ENCODE data around the gene ANGPTL8. TPM values are rescaled to one million over a fixed set of nuclear protein-coding genes. Genes with fewer than 3 reads are reported as not detected.

Gene ANGPTL8
- total and polyA plus RNA-seq, 2 experiments from 2014 or later: 0.71 TPM; not detected in 1

DNA sequence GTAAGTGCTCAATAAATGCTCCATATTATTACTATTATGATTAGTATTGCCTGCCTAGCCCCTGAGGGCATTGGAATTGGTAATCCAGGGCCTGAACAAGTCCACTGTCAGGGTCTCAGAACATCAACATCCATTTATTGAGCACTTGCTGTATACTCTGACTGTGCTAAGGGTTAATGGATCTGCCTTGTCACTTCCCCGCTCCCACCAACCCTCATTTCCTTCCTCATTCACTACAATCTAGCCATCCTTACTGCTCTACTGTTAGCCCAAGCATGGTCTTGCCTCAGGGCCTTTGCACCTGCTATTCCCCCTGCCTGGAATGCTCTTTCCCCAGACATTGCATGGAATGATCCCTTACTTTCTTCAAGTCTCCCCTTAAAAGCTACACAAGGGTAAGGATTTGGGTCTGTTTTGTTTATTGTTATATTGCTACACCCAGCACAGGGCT lies 12.7 kb upstream of the ANGPTL8 start:
- TF ChIP-seq, protein P1, sequence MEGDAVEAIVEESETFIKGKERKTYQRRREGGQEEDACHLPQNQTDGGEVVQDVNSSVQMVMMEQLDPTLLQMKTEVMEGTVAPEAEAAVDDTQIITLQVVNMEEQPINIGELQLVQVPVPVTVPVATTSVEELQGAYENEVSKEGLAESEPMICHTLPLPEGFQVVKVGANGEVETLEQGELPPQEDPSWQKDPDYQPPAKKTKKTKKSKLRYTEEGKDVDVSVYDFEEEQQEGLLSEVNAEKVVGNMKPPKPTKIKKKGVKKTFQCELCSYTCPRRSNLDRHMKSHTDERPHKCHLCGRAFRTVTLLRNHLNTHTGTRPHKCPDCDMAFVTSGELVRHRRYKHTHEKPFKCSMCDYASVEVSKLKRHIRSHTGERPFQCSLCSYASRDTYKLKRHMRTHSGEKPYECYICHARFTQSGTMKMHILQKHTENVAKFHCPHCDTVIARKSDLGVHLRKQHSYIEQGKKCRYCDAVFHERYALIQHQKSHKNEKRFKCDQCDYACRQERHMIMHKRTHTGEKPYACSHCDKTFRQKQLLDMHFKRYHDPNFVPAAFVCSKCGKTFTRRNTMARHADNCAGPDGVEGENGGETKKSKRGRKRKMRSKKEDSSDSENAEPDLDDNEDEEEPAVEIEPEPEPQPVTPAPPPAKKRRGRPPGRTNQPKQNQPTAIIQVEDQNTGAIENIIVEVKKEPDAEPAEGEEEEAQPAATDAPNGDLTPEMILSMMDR (IDR thresholded peaks at IDR 0.05; ENCODE audit: low read depth, low read length): no peak
- no peaks in the 10 kb centered on the region for H3K36me3 ChIP-seq

GRCh38 chr19:11227195-11227886 lies 12.1 kb upstream of the ANGPTL8 start:
- H3K36me3 ChIP-seq: no peaks in the 10 kb centered on the region
- no peaks in the 10 kb centered on the region for H3K9me3 ChIP-seq (ENCODE audit: low read depth)
- peaks cover 6% of the 10 kb centered on the region for H3K4me1 ChIP-seq (ENCODE audit: low read depth)
- no peak overlapping the region for H3K4me3 ChIP-seq
- H3K27ac ChIP-seq: no peak overlapping the region
- TF ChIP-seq, protein P1 (IDR thresholded peaks at IDR 0.05; ENCODE audit: low read depth, low read length): no peak
- DNase-seq (ENCODE audit: low read depth in 1 of 2, low spot score in 1 of 2): no peak
- no peaks in the 10 kb centered on the region for H3K27me3 ChIP-seq

More for the DNA sequence above, 12.7 kb upstream of the ANGPTL8 start:
- Histone ChIP-seq H3K9me3 (ENCODE audit: low read depth) (no peaks in the 10 kb centered on the region), H3K4me3 (no peak overlapping the region), H3K27ac (no peak overlapping the region), H3K27me3 (no peaks in the 10 kb centered on the region), H3K4me1 (ENCODE audit: low read depth) (peaks cover 6% of the 10 kb centered on the region)
- no peak for DNase-seq (ENCODE audit: low read depth in 1 of 2, low spot score in 1 of 2)

- Histone ChIP-seq H3K27me3 (no peaks in the 10 kb centered on the region), H3K27ac (no peak overlapping the region), H3K36me3 (no peaks in the 10 kb centered on the region), H3K4me3 (no peak overlapping the region), H3K4me1 (ENCODE audit: low read depth) (peaks cover 6% of the 10 kb centered on the region), H3K9me3 (ENCODE audit: low read depth) (no peaks in the 10 kb centered on the region)
- no peak for DNase-seq (ENCODE audit: low read depth in 1 of 2, low spot score in 1 of 2)
- TF ChIP-seq, protein P1 (IDR thresholded peaks at IDR 0.05; ENCODE audit: low read depth, low read length): no peak
Observed at GRCh38 chr19:11230621-11231386, 8.6 kb upstream of the ANGPTL8 start.

DNA sequence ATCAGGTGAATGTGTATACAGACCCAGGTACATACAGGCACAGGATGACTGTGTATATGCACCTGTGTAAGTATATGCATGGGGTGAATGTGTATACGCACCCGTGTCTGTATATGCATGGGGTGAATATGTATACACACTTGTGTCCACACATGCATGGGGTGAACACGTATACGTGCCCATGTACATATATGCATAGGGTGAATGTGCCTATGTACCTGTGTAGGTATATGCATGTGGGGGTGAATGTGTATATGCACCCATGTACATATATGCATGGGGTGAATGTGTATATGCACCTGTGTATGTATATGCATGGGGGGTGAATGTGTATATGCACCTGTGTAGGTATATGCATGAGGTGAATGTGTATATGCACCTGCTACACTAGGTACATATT lies 6.9 kb upstream of the ANGPTL8 start:
- Histone ChIP-seq H3K27me3 (no peaks in the 10 kb centered on the region), H3K36me3 (no peaks in the 10 kb centered on the region), H3K4me1 (ENCODE audit: low read depth) (peaks cover 6% of the 10 kb centered on the region), H3K9me3 (ENCODE audit: low read depth) (no peaks in the 10 kb centered on the region), H3K27ac (no peak overlapping the region), H3K4me3 (no peak overlapping the region)
- no peak for DNase-seq (ENCODE audit: low read depth in 1 of 2, low spot score in 1 of 2)
- TF ChIP-seq, protein P1 (IDR thresholded peaks at IDR 0.05; ENCODE audit: low read depth, low read length): no peak

- Histone ChIP-seq H3K9me3 (ENCODE audit: low read depth) (no peaks in the 10 kb centered on the region), H3K4me1 (ENCODE audit: low read depth) (peaks cover 6% of the 10 kb centered on the region), H3K27me3 (no peaks in the 10 kb centered on the region), H3K4me3 (no peak overlapping the region), H3K36me3 (no peaks in the 10 kb centered on the region), H3K27ac (no peak overlapping the region)
- TF ChIP-seq, protein P1 (IDR thresholded peaks at IDR 0.05; ENCODE audit: low read depth, low read length): no peak
- no peak for DNase-seq (ENCODE audit: low read depth in 1 of 2, low spot score in 1 of 2)
Observed at GRCh38 chr19:11233073-11233472, 6.3 kb upstream of the ANGPTL8 start.
